ENCODE data around the gene SAP30BP. TPM values are rescaled to one million over a fixed set of nuclear protein-coding genes. Genes with fewer than 3 reads are reported as not detected.
A peak's percentile ranks its signal among the peaks of the same experiment; 100 is the strongest.

Gene SAP30BP
- total and polyA plus RNA-seq, 2 donors (not counting 1 experiment from before 2014, with no cell fraction given), result 143 to 148 TPM

DNA sequence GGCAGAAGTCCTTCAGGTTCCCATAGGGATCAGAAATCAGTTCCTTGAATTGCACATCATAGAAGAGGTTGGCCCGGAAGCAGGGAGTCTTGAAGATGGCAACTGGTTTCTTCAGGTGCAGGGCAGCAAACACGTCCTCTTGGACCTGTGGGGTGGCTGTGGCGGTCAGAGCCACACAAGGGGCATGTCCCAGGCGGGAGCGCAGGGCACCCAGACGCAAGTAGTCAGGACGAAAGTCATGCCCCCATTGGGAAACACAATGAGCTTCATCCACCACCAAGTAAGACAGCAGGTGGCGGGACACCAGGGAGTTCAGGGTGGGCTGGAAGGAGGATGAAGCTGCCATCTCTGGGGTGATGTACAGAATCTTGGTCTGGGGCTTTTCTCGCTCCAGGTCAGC lies 4.6 kb upstream of the SAP30BP start:
- H3K27ac ChIP-seq (ENCODE audit: low read length in 2 of 2), result no peak overlapping the region

More for the DNA sequence above, 4.6 kb upstream of the SAP30BP start:
- no peaks in the 10 kb centered on the region for H3K27me3 Mint-ChIP-seq
- peaks cover 17% of the 10 kb centered on the region for H3K79me2 ChIP-seq (ENCODE audit: control insufficient read depth, insufficient read depth, low read length)
- intact Hi-C loops (cut with micrococcal nuclease), result loop anchor here (10.0 kb wide), 2 partner anchors 192 to 368 kb away; partner anchors contain the start of gene WBP2
- H3K9me3 ChIP-seq (ENCODE audit: control extremely low read depth in 1 of 3, control insufficient read depth in 2 of 3, insufficient read depth in 1 of 3, low read length in 2 of 3), result peaks cover 0 to 5% (median 2%) of the 10 kb centered on the region in 3 donors
- no peak overlapping the region for H3K4me3 ChIP-seq (ENCODE audit: control extremely low read depth in 1 of 5, extremely low read depth in 1 of 5, insufficient read depth in 1 of 5, low read depth in 2 of 5, low read length in 4 of 5)
- no peak overlapping the region for H3K4me3 Mint-ChIP-seq
- peaks cover 31 to 36% of the 10 kb centered on the region in 2 donors for H3K4me1 ChIP-seq (ENCODE audit: control insufficient read depth in 2 of 2, insufficient read depth in 2 of 2, low read length in 2 of 2)
- no peaks in the 10 kb centered on the region for H3K27me3 ChIP-seq (replicated peaks in 1 of 4; ENCODE audit: control extremely low read depth in 1 of 4, control insufficient read depth in 3 of 4, insufficient read depth in 4 of 4, low read length in 3 of 4)
- H4K20me1 ChIP-seq (ENCODE audit: control insufficient read depth, insufficient read depth, low read length, poor library complexity, severe bottlenecking), result no peaks in the 10 kb centered on the region
- ATAC-seq (ENCODE audit: low read depth) (no peak), DNase-seq (no peak)
- no peak for TF ChIP-seq CTCF (IDR thresholded peaks at IDR 0.05)
- no peak for TF ChIP-seq EZH2 (IDR thresholded peaks at IDR 0.05; ENCODE audit: borderline replicate concordance, insufficient read depth, low read depth, low read length, poor library complexity, severe bottlenecking)
- H3K27ac Mint-ChIP-seq, result peak overlapping the region; percentile 50
- WGBS (ENCODE audit: insufficient coverage), result 94% methylated on average over 4 of the region's 9 CpGs
- H2AFZ ChIP-seq (ENCODE audit: insufficient read depth, low read depth, low read length, poor library complexity, severe bottlenecking), result no peak overlapping the region
- H3K9me3 Mint-ChIP-seq (ENCODE audit: insufficient read depth), result no peaks in the 10 kb centered on the region
- H3K36me3 ChIP-seq (replicated peaks in 1 of 2; ENCODE audit: control extremely low read depth in 1 of 2, control insufficient read depth in 1 of 2, extremely low read depth in 1 of 2, insufficient read depth in 2 of 2, low read length in 1 of 2), result peaks cover 0 to 31% of the 10 kb centered on the region in 2 experiments
- H3K4me1 Mint-ChIP-seq, result peaks cover 29% of the 10 kb centered on the region
- ChIA-PET POLR2A (no interaction called here), CTCF (interaction anchor here (0.6 to 1.9 kb wide), 6 partner anchors 9 to 235 kb away, joined by 3 to 12 read pairs (median 4); partner anchors contain the start of gene SMIM5)
- no peak overlapping the region for H3K9ac ChIP-seq (ENCODE audit: low read length)
- H3K4me2 ChIP-seq (replicated peaks; ENCODE audit: low read depth, low read length, poor library complexity, severe bottlenecking), result no peak overlapping the region
